IMR-90 (cell line): ENCODE data around the gene RBL2. TPM values are rescaled to one million over a fixed set of nuclear protein-coding genes. Genes with fewer than 3 reads are reported as not detected.

Experiments used
- ATAC-seq: fragments of 200-7000 bp; cut with Tn5 transposase; 2 replicates; pipeline ENCODE4 v1.9.1; 2020; ENCODE audit warnings: low read depth, mild to moderate bottlenecking, moderate library complexity
- BruUV-seq: library from RNA; stranded (reverse); fragments of 400-500 nt; replicated peaks from 2 replicates; lab custom pipeline; 2021; lab: Mats Ljungman, UMichigan
- CTCF ChIA-PET: fragments of 300-600 bp; formaldehyde crosslinking; extraction: SDS; loops from one replicate; lab custom pipeline; 2021; ENCODE audit warnings: antibody characterized with exemption; lab: Yijun Ruan, JAX
- POLR2A ChIA-PET: fragments of 300-600 bp; sonication (Branson Sonifier 250); formaldehyde crosslinking; loops from one replicate; lab custom pipeline; 2022; ENCODE audit warnings: antibody characterized with exemption; ENCODE audit not compliant: unreplicated experiment; lab: Charles Lee
- DNase-seq: peaks from one replicate; pipeline ENCODE4 v3.0.0; 2013
- H2AFZ ChIP-seq: replicated peaks from 2 replicates; pipeline ENCODE3; 2013; ENCODE audit warnings: low read length, mild to moderate bottlenecking; ENCODE audit not compliant: poor library complexity
- H2AK5ac ChIP-seq: 2 replicates; pipeline ENCODE4 v1.6.1; 2013; ENCODE audit warnings: low read depth, low read length, inconsistent platforms
- H2AK9ac ChIP-seq: replicated peaks from 2 replicates; pipeline ENCODE3; 2013; ENCODE audit warnings: mild to moderate bottlenecking, low read depth, low read length, moderate library complexity; ENCODE audit not compliant: poor library complexity
- H2BK120ac ChIP-seq: 2 replicates; pipeline ENCODE4 v1.6.1; 2013; ENCODE audit warnings: low read depth, low read length, inconsistent platforms
- H2BK15ac ChIP-seq: 3 replicates; pipeline ENCODE4 v1.6.1; 2013; ENCODE audit warnings: low read depth, low read length, inconsistent platforms
- H2BK20ac ChIP-seq: 2 replicates; pipeline ENCODE4 v1.6.1; 2013; ENCODE audit warnings: low read depth, mild to moderate bottlenecking, inconsistent platforms, low read length, moderate library complexity
- H2BK5ac ChIP-seq: 2 replicates; pipeline ENCODE4 v1.6.1; 2013; ENCODE audit warnings: mild to moderate bottlenecking, low read depth, low read length, inconsistent platforms; ENCODE audit not compliant: poor library complexity, severe bottlenecking
- H3K14ac ChIP-seq: replicated peaks from 2 replicates; pipeline ENCODE4 v1.6.1; 2013; ENCODE audit warnings: low read depth, low read length, inconsistent platforms
- H3K18ac ChIP-seq: 2 replicates; pipeline ENCODE4 v1.6.1; 2013; ENCODE audit warnings: low read depth, low read length, control low read depth
- H3K23ac ChIP-seq: 2 replicates; pipeline ENCODE4 v1.6.1; 2013; ENCODE audit warnings: low read depth, low read length, inconsistent platforms
- H3K27ac ChIP-seq: 2 replicates; pipeline ENCODE4 v1.5.1; 2013; ENCODE audit warnings: mild to moderate bottlenecking, control low read depth, low read length; ENCODE audit not compliant: insufficient read depth
- H3K27me3 ChIP-seq: 2 replicates; pipeline ENCODE4 v1.6.1; 2013; ENCODE audit warnings: low read length; ENCODE audit not compliant: control insufficient read depth, insufficient read depth
- H3K36me3 ChIP-seq: 2 replicates; pipeline ENCODE4 v1.6.1; 2013; ENCODE audit warnings: low read length, mixed read lengths; ENCODE audit not compliant: control insufficient read depth, insufficient read depth
- H3K4ac ChIP-seq: 2 replicates; pipeline ENCODE4 v1.6.1; 2013; ENCODE audit warnings: low read depth, low read length, inconsistent platforms
- H3K4me1 ChIP-seq: 2 replicates; pipeline ENCODE4 v1.6.1; 2013; ENCODE audit warnings: low read length, mixed read lengths; ENCODE audit not compliant: control insufficient read depth, insufficient read depth
- H3K4me2 ChIP-seq: 2 replicates; pipeline ENCODE4 v1.6.1; 2013; ENCODE audit warnings: low read depth, mild to moderate bottlenecking, control low read depth, low read length, moderate library complexity
- H3K4me3 ChIP-seq: 2 replicates; pipeline ENCODE4 v1.5.1; 2013; ENCODE audit warnings: low read depth, mild to moderate bottlenecking, control low read depth, low read length, moderate library complexity; ENCODE audit not compliant: insufficient read depth
- H3K56ac ChIP-seq: 2 replicates; pipeline ENCODE4 v1.6.1; 2013; ENCODE audit warnings: low read length, inconsistent platforms; ENCODE audit not compliant: insufficient read depth; ENCODE audit errors: extremely low read depth
- H3K79me1 ChIP-seq, 2 experiments: 2 replicates each; pipeline ENCODE4 v1.6.1; 2013; ENCODE audit warnings: low read length in 2 of 2, inconsistent platforms in 1 of 2, low read depth in 1 of 2
- H3K9ac ChIP-seq: 2 replicates; pipeline ENCODE4 v1.6.1; 2013; ENCODE audit warnings: low read depth, low read length, control low read depth
- H3K9me1 ChIP-seq: 2 replicates; pipeline ENCODE4 v1.6.1; 2013; ENCODE audit warnings: low read length, inconsistent platforms; ENCODE audit not compliant: insufficient read depth
- H3K9me3 ChIP-seq: 2 replicates; pipeline ENCODE4 v1.6.1; 2013; ENCODE audit warnings: low read length; ENCODE audit not compliant: control insufficient read depth, insufficient read depth
- H4K20me1 ChIP-seq: 2 replicates; pipeline ENCODE4 v1.6.1; 2013; ENCODE audit warnings: low read length, inconsistent platforms; ENCODE audit not compliant: insufficient read depth
- H4K5ac ChIP-seq: 2 replicates; pipeline ENCODE4 v1.6.1; 2013; ENCODE audit warnings: mild to moderate bottlenecking, low read depth, low read length, control low read depth
- H4K8ac ChIP-seq, 2 experiments: 2 replicates each; pipeline ENCODE4 v1.6.1; 2013; ENCODE audit warnings: low read depth in 2 of 2, low read length in 2 of 2, control low read depth in 1 of 2, inconsistent platforms in 1 of 2
- H4K91ac ChIP-seq: 2 replicates; pipeline ENCODE4 v1.6.1; 2013; ENCODE audit warnings: low read depth, low read length, inconsistent platforms; ENCODE audit not compliant: insufficient read depth
- BHLHE40 ChIP-seq: fragments of 150-350 bp; IDR thresholded peaks from 2 replicates; pipeline ENCODE4 v1.6.1; 2016; ENCODE audit warnings: mild to moderate bottlenecking, low read depth, low read length
- CEBPB ChIP-seq: IDR thresholded peaks from 2 replicates; pipeline ENCODE4 v1.6.1; 2012; ENCODE audit warnings: low read depth, low read length, improper control_type of control experiment
- CTCF ChIP-seq: conservative IDR thresholded peaks from 2 replicates; pipeline ENCODE4 v1.5.1; 2012; ENCODE audit warnings: mild to moderate bottlenecking, low read depth, low read length, improper control_type of control experiment
- ELK1 ChIP-seq: fragments of 150-350 bp; IDR thresholded peaks from 2 replicates; pipeline ENCODE4 v1.6.1; 2016; ENCODE audit warnings: low read depth, mild to moderate bottlenecking, low read length, moderate library complexity, borderline replicate concordance
- MAFK ChIP-seq: IDR thresholded peaks from 2 replicates; pipeline ENCODE4 v1.6.1; 2012; ENCODE audit warnings: low read depth, low read length, improper control_type of control experiment
- MXI1 ChIP-seq: IDR thresholded peaks from 2 replicates; pipeline ENCODE4 v1.6.1; 2012; ENCODE audit warnings: low read depth, mild to moderate bottlenecking, low read length, moderate library complexity, borderline replicate concordance
- USF2 ChIP-seq: fragments of 150-350 bp; IDR thresholded peaks from 2 replicates; pipeline ENCODE4 v1.6.1; 2017; ENCODE audit warnings: mild to moderate bottlenecking, antibody characterized with exemption, low read length, low read depth
- WGBS, 2 experiments: methylation state at CpG; one replicate each; pipeline versions ENCODE4 v1.1.5 to v1.1.7; 2013; ENCODE audit warnings: missing lambda C conversion rate in 2 of 2; ENCODE audit not compliant: insufficient read length in 1 of 2; ENCODE audit errors: extremely low coverage in 2 of 2; 5-methylcytosine and 5-hydroxymethylcytosine counted together
- dilution Hi-C: fragments of 300-500 bp; cut with HindIII; formaldehyde crosslinking; loops from one replicate; pipeline ENCODE4 v1.14.3; 2018; ENCODE audit warnings: low sequenced_read_pairs; ENCODE audit not compliant: unreplicated experiment
- in situ Hi-C: fragments of 300-500 bp; cut with MboI; formaldehyde crosslinking; loops from 3 replicates; pipeline ENCODE4 v1.14.3; 2019; ENCODE audit warnings: low sequenced_read_pairs, inconsistent platforms, mixed read lengths
- intact Hi-C: fragments of 100-400 bp; cut with micrococcal nuclease; formaldehyde crosslinking; loops from 2 replicates; pipeline ENCODE4 v1.10.0; 2022
- polyA plus RNA-seq, 3 experiments: library from polyadenylated mRNA; depleted of rRNA; stranded (reverse); fragments of >200 nt; gene quantifications; 2 replicates each; pipeline ENCODE4 v1.2.3, GENCODE V29; 2012; ENCODE audit warnings: low replicate concordance in 1 of 3
- total RNA-seq: library from RNA; depleted of rRNA; stranded (reverse); fragments of >200 nt; gene quantifications from 2 replicates; pipeline ENCODE4 v1.2.3, GENCODE V29; 2012

RBL2 gene
- total and polyA plus RNA-seq, 2 of the 4 experiments (the other 2 are of a cell fraction) = 19.7 to 23.4 TPM

GRCh38 chr16:53534206-53534605, 99.9 kb downstream of the RBL2 start:
- ChIA-PET POLR2A (no interaction called here), CTCF (no interaction called here)
- no peak for ATAC-seq

More at GRCh38 chr16:53534206-53534605, 99.9 kb downstream of the RBL2 start:
- dilution Hi-C loops (no loop called here), in situ Hi-C loops (no loop called here), intact Hi-C loops (no loop called here)
- Histone ChIP-seq H3K27ac (no peak overlapping the region), H4K91ac (no peak overlapping the region), H2AK5ac (no peak overlapping the region), H3K36me3 (no peaks in the 10 kb centered on the region), H3K23ac (no peak overlapping the region), H3K4me3 (no peak overlapping the region), H3K4me2 (no peak overlapping the region), H3K56ac (no peak overlapping the region), H3K18ac (no peak overlapping the region), H3K4ac (no peak overlapping the region), H2BK120ac (no peak overlapping the region), H2AK9ac (no peak overlapping the region), H4K8ac (no peak overlapping the region), H3K9me1 (no peaks in the 10 kb centered on the region), H3K27me3 (no peaks in the 10 kb centered on the region; the same call in 1 of the 2 replicates), H4K20me1 (no peaks in the 10 kb centered on the region), H4K5ac (no peak overlapping the region), H2BK15ac (no peak overlapping the region), H3K79me1 (no peaks in the 10 kb centered on the region), H3K4me1 (no peaks in the 10 kb centered on the region), H2AFZ (no peak overlapping the region), H3K9ac (no peak overlapping the region), H2BK20ac (no peak overlapping the region), H3K14ac (no peak overlapping the region), H3K9me3 (no peaks in the 10 kb centered on the region; the same call in 1 of the 2 replicates), H2BK5ac (no peak overlapping the region)
- no peak for DNase-seq
- BruUV-seq = no TSS peak
- TF ChIP-seq BHLHE40 = no peak
- TF ChIP-seq CEBPB = no peak
- TF ChIP-seq ELK1 = no peak
- no peak for TF ChIP-seq USF2
- no peak for TF ChIP-seq MAFK
- TF ChIP-seq CTCF = no peak
- TF ChIP-seq MXI1 = no peak
- WGBS, 2 experiments = 75% methylated on average over 2 of the region's 2 CpGs; no CpG with 5 or more reads in 1 of the 2 experiments
